GM19099 (cell line): Measurements from ENCODE around the gene RNF39.

Experiments used
- POLR2A ChIP-seq: IDR thresholded peaks from 3 replicates; pipeline ENCODE4 v1.6.1; 2011; ENCODE audit warnings: low read depth; ENCODE audit not compliant: insufficient read length; ENCODE audit errors: extremely low read depth

The RNF39 gene

GRCh38 chr6:30055513-30055912 lies 20.1 kb downstream of the RNF39 start:
- no peak for TF ChIP-seq POLR2A

- TF ChIP-seq POLR2A, result no peak
Measured at GRCh38 chr6:30053682-30054081, 21.9 kb downstream of the RNF39 start.

- TF ChIP-seq POLR2A, result no peak
Measured at GRCh38 chr6:30047220-30047619, 28.3 kb downstream of the RNF39 start.

- TF ChIP-seq POLR2A, result no peak
Measured at GRCh38 chr6:30044630-30045029, 30.9 kb downstream of the RNF39 start.

DNA sequence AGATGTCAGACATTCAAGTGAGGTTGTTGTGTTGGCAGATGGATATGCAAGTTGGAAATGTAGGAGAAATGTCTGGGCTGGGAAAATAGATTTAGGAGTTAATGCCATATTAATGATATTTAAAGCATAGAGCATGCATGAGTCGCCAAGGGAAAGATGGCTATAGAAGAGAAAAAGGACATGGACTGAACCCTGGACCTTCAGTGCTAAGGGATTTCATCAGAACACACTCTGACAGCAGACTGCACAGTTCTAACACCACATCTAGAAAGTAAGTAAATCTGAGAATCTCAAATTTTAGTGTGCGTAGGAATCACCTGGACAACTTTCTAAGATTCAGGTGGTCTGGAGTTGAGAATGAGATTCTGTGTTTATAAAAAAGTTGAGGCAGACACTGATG lies 31.8 kb downstream of the RNF39 start:
- TF ChIP-seq POLR2A, result no peak

DNA sequence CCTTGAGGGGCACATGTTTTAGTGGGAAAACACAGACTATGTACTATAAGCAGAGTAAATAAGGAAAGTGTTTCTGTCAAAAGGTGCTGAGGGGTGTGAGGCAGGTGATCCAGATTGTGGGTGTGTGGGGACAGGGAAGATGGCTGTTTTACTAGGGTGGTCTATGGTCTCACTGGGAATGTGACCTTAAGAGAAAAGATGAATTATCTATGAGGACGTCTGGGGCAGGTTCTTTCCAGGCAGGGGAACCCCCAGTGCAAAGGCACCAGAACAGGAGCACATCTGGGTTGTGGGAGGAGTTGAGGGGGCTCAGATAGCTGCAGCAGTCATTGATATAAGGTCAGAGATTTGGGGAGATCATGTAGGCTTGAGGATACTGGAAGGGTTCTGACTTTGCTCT lies 32.7 kb downstream of the RNF39 start:
- no peak for TF ChIP-seq POLR2A

GRCh38 chr6:30042476-30042875 lies 33.1 kb downstream of the RNF39 start:
- no peak for TF ChIP-seq POLR2A

DNA sequence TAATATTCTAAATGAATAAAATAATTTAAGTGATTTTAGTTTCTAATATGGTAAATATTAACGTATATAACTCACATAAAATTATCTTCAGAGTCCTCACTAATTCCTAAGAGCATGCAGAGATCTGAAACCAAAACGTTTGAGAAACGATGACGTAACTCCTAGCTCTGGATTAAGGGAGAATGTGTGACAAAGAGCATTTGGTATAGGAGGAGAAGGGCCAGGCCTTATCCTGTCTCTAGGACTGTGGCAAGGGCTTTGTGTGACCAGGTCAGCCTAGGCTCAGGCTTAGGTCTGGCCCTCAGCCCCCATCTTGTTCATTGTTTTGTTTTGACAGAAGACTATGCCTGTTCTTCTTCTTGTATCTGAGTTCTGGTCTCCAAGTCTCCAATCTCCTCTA lies 33.7 kb downstream of the RNF39 start:
- no peak for TF ChIP-seq POLR2A

- TF ChIP-seq POLR2A, result no peak
Measured at GRCh38 chr6:30041221-30041620, 34.3 kb downstream of the RNF39 start.

DNA sequence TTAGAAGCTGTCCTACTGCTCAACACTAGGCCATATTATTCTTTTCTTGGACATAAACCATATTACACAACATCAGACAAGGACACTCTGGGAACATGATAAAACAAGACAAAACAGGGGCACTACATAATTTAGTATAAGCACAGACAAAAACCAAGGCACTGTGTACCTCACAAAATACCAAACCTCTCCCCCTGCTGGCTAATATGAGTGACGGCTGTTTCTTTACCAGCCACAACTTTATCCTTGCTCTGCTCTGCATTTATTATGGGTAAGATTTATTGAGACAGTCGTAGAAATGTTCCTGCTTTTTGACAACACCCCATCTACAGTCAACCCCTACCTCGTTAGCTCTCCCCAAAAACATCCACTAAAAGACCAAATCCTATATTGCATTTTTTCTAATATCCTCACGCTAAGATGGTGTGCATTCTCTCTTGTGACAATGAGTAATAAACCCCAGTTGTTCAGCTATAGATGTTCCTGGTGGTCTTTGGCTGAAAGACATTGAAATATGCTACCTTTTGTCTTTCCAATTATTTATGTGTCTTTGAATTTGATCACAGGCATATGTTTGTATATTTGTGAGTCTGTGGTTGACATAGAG lies 38.3 kb downstream of the RNF39 start:
- no peak for TF ChIP-seq POLR2A

GRCh38 chr6:30035784-30036183 lies 39.8 kb downstream of the RNF39 start:
- no peak for TF ChIP-seq POLR2A

DNA sequence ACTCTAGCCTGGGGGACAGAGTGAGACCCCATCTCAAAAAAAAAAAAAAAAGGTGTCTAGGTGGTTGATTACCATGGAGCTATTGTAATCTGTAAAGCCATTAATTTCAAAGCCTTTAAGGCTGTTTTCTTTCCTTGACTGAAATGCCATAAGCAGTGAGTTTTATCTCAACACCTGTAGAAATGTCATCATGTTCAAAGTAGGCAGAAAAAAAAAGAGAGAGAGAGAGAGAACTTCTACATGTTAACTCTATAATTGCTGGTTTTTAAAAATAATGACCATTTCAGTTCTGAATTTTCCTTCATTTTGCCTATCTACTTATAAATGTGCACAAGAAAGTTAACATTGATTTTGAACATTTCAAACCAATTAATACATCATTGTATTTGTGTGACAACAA lies 44.2 kb downstream of the RNF39 start:
- no peak for TF ChIP-seq POLR2A

GRCh38 chr6:30029588-30029987 lies 46.0 kb downstream of the RNF39 start:
- TF ChIP-seq POLR2A, result no peak

GRCh38 chr6:30025186-30025585 lies 50.4 kb downstream of the RNF39 start:
- TF ChIP-seq POLR2A, result no peak

DNA sequence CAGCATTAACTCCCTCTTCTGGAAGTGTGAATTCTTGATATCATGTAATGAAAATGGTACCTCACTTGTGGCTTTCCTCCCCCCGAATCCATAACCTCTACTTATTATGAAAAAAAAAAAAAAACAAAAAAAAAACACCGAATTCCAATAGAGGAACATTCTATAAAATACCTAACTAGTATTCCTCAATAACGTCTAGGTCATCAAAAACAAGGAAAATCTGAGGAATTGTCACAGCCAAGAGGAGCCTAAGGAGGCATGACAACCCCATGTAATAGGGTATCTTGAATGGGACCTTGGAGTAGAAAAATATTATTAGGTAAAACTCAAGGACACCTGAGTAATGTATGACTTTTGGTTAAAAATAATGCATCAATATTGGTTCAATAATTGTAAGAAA lies 53.4 kb downstream of the RNF39 start:
- no peak for TF ChIP-seq POLR2A

DNA sequence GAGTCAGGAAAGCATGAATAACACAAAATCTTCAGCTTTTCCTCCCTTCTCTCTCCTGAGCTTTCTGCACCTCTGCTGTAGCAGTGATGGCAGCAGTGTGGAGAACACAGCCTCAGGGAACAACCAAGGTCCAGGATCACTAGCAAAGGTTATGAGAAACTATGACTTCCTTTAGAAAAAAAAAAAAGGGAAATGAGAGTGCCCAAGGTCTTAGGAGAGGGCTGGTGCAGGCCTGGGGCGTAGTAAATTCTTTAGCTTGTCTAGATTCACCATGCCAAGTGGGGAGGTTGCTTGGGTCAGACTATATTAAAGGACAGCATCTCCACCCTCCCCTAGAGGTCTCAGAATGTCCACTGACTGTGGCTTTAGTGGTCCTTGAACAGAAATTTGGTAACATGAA lies 54.9 kb downstream of the RNF39 start:
- TF ChIP-seq POLR2A, result no peak
